Measurements from ENCODE around the gene SEPTIN1. TPM values are rescaled to one million over a fixed set of nuclear protein-coding genes. Genes with fewer than 3 reads are reported as not detected.
A peak's percentile ranks its signal among the peaks of the same experiment; 100 is the strongest.

SEPTIN1 gene
- total RNA-seq = 100 to 1,000 TPM; 223 to 233 TPM

- H3K4me1 Mint-ChIP-seq (ENCODE audit: low read depth) = peaks cover 61% of the 10 kb centered on the region
- H3K9me3 Mint-ChIP-seq = peaks cover 0 to 2% of the 10 kb centered on the region in 2 donors
- H3K4me3 Mint-ChIP-seq = peak within 1 kb of the TSS; percentile 85 to 92
- ATAC-seq (replicated peaks in 1 of 2) (peak; percentile 38 to 46), DNase-seq (peak; percentile 83 to 84)
- H3K27ac Mint-ChIP-seq = peak within 1 kb of the TSS; percentile 93
- peaks cover 7 to 13% of the 10 kb centered on the region in 2 donors for H3K36me3 Mint-ChIP-seq (ENCODE audit: insufficient read depth in 2 of 2)
- no peaks in the 10 kb centered on the region for H3K27me3 Mint-ChIP-seq (ENCODE audit: low read depth)
Observed at GRCh38 chr16:30382111-30382881, at the start of gene SEPTIN1. Gene SEPTIN1, minus strand, starts transcription at chr16:30382561. Its CDS starts 19 bp downstream, at chr16:30382542.

GRCh38 chr16:30430428-30430970, 48.1 kb upstream of the SEPTIN1 start:
- no peaks in the 10 kb centered on the region for H3K9me3 Mint-ChIP-seq
- ATAC-seq (replicated peaks in 1 of 2) (peak; percentile 20 to 25), DNase-seq (no peak)
- H3K4me3 Mint-ChIP-seq = no peak overlapping the region
- H3K27ac Mint-ChIP-seq = no peak overlapping the region
- H3K36me3 Mint-ChIP-seq (ENCODE audit: insufficient read depth in 2 of 2) = peaks cover 10 to 16% of the 10 kb centered on the region in 2 donors
- H3K4me1 Mint-ChIP-seq (ENCODE audit: low read depth) = peaks cover 27% of the 10 kb centered on the region
- no peaks in the 10 kb centered on the region for H3K27me3 Mint-ChIP-seq (ENCODE audit: low read depth)

- DNase-seq = peak; percentile 95 to 98
- peak within 1 kb of the TSS; percentile 10 for H3K27ac Mint-ChIP-seq
- peaks cover 10 to 17% of the 10 kb centered on the region in 2 donors for H3K36me3 Mint-ChIP-seq (ENCODE audit: insufficient read depth in 2 of 2)
- peak; percentile 95 for ATAC-seq (replicated peaks in 1 of 2)
- H3K4me1 Mint-ChIP-seq (ENCODE audit: low read depth) = peaks cover 23% of the 10 kb centered on the region
- H3K9me3 Mint-ChIP-seq = no peaks in the 10 kb centered on the region
- no peak within 1 kb of the TSS for H3K4me3 Mint-ChIP-seq
- no peaks in the 10 kb centered on the region for H3K27me3 Mint-ChIP-seq (ENCODE audit: low read depth)
Observed at GRCh38 chr16:30429678-30430427, 47.5 kb upstream of the SEPTIN1 start, which contains the start of gene DCTPP1. Gene DCTPP1, minus strand, starts transcription at chr16:30430030. Its CDS starts 50 bp downstream, at chr16:30429980.

GRCh38 chr16:30429418-30429677, 47.0 kb upstream of the SEPTIN1 start:
- ATAC-seq (replicated peaks in 1 of 2) = peak in 1 of 2 donors; percentile 8
- Mint-ChIP-seq H3K27ac (no peak overlapping the region), H3K9me3 (no peaks in the 10 kb centered on the region), H3K27me3 (ENCODE audit: low read depth) (no peaks in the 10 kb centered on the region), H3K4me3 (no peak overlapping the region), H3K4me1 (ENCODE audit: low read depth) (peaks cover 18% of the 10 kb centered on the region), H3K36me3 (ENCODE audit: insufficient read depth in 2 of 2) (peaks cover 10 to 19% of the 10 kb centered on the region in 2 donors)
- DNase-seq = no peak

- DNase-seq (no peak), ATAC-seq (replicated peaks in 1 of 2) (no peak)
- Mint-ChIP-seq H3K4me1 (ENCODE audit: low read depth) (peaks cover 10% of the 10 kb centered on the region), H3K27ac (peak overlapping the region; percentile 76), H3K36me3 (ENCODE audit: insufficient read depth in 2 of 2) (peaks cover 10 to 26% of the 10 kb centered on the region in 2 donors), H3K4me3 (no peak overlapping the region), H3K9me3 (no peaks in the 10 kb centered on the region), H3K27me3 (ENCODE audit: low read depth) (no peaks in the 10 kb centered on the region)
Observed at GRCh38 chr16:30428055-30428454, 45.7 kb upstream of the SEPTIN1 start.

GRCh38 chr16:30421010-30421409, 38.6 kb upstream of the SEPTIN1 start:
- H3K4me1 Mint-ChIP-seq (ENCODE audit: low read depth) = peaks cover 29% of the 10 kb centered on the region
- ATAC-seq (replicated peaks in 1 of 2) = no peak
- H3K36me3 Mint-ChIP-seq (ENCODE audit: insufficient read depth in 2 of 2) = peaks cover 7 to 29% of the 10 kb centered on the region in 2 donors

GRCh38 chr16:30418350-30419181, 36.2 kb upstream of the SEPTIN1 start:
- DNase-seq (no peak), ATAC-seq (replicated peaks in 1 of 2) (no peak)
- H3K36me3 Mint-ChIP-seq (ENCODE audit: insufficient read depth in 2 of 2) = peaks cover 4 to 21% of the 10 kb centered on the region in 2 donors
- H3K27ac Mint-ChIP-seq = no peak overlapping the region
- peak overlapping the region; percentile 64 to 66 for H3K4me3 Mint-ChIP-seq
- no peaks in the 10 kb centered on the region for H3K9me3 Mint-ChIP-seq
- H3K27me3 Mint-ChIP-seq (ENCODE audit: low read depth) = no peaks in the 10 kb centered on the region
- peaks cover 32% of the 10 kb centered on the region for H3K4me1 Mint-ChIP-seq (ENCODE audit: low read depth)

More at GRCh38 chr16:30421010-30421409, 38.6 kb upstream of the SEPTIN1 start:
- no peak overlapping the region for H3K4me3 Mint-ChIP-seq
- H3K27me3 Mint-ChIP-seq (ENCODE audit: low read depth) = no peaks in the 10 kb centered on the region
- H3K9me3 Mint-ChIP-seq = no peaks in the 10 kb centered on the region
- no peak overlapping the region for H3K27ac Mint-ChIP-seq
- no peak for DNase-seq

- Mint-ChIP-seq H3K36me3 (ENCODE audit: insufficient read depth in 2 of 2) (peaks cover 4 to 19% of the 10 kb centered on the region in 2 donors), H3K4me3 (peak overlapping the region; percentile 64 to 66), H3K9me3 (no peaks in the 10 kb centered on the region), H3K27ac (no peak overlapping the region), H3K4me1 (ENCODE audit: low read depth) (peaks cover 34% of the 10 kb centered on the region), H3K27me3 (ENCODE audit: low read depth) (no peaks in the 10 kb centered on the region)
- peak; percentile 90 to 91 for DNase-seq
- peak; percentile 90 to 95 for ATAC-seq (replicated peaks in 1 of 2)
Observed at GRCh38 chr16:30417529-30418349, 35.4 kb upstream of the SEPTIN1 start.

GRCh38 chr16:30416624-30417528, 34.5 kb upstream of the SEPTIN1 start:
- Mint-ChIP-seq H3K36me3 (ENCODE audit: insufficient read depth in 2 of 2) (peaks cover 3 to 17% of the 10 kb centered on the region in 2 donors), H3K27me3 (ENCODE audit: low read depth) (no peaks in the 10 kb centered on the region), H3K4me3 (peak overlapping the region; percentile 27 to 68), H3K9me3 (no peaks in the 10 kb centered on the region), H3K27ac (peak overlapping the region; percentile 3), H3K4me1 (ENCODE audit: low read depth) (peaks cover 40% of the 10 kb centered on the region)
- no peak for ATAC-seq (replicated peaks in 1 of 2)
- no peak for DNase-seq

GRCh38 chr16:30416047-30416603, 33.8 kb upstream of the SEPTIN1 start:
- H3K27me3 Mint-ChIP-seq (ENCODE audit: low read depth) = no peaks in the 10 kb centered on the region
- H3K4me1 Mint-ChIP-seq (ENCODE audit: low read depth) = peaks cover 41% of the 10 kb centered on the region
- H3K4me3 Mint-ChIP-seq = peak overlapping the region; percentile 5 to 10
- ATAC-seq (replicated peaks in 1 of 2) (no peak), DNase-seq (no peak)
- peaks cover 3 to 16% of the 10 kb centered on the region in 2 donors for H3K36me3 Mint-ChIP-seq (ENCODE audit: insufficient read depth in 2 of 2)
- H3K9me3 Mint-ChIP-seq = no peaks in the 10 kb centered on the region
- no peak overlapping the region for H3K27ac Mint-ChIP-seq

- Mint-ChIP-seq H3K36me3 (ENCODE audit: insufficient read depth in 2 of 2) (peaks cover 4 to 14% of the 10 kb centered on the region in 2 donors), H3K4me3 (no peak overlapping the region)
Observed at GRCh38 chr16:30414159-30414558, 31.8 kb upstream of the SEPTIN1 start.

More at GRCh38 chr16:30414159-30414558, 31.8 kb upstream of the SEPTIN1 start:
- Mint-ChIP-seq H3K27me3 (ENCODE audit: low read depth) (no peaks in the 10 kb centered on the region), H3K27ac (no peak overlapping the region), H3K4me1 (ENCODE audit: low read depth) (peaks cover 55% of the 10 kb centered on the region), H3K9me3 (no peaks in the 10 kb centered on the region)
- DNase-seq (no peak), ATAC-seq (replicated peaks in 1 of 2) (no peak)

Measured in activated T-cell treated with anti-CD3 and anti-CD28 coated beads, Interleukin-2, amount 50 U/mL, for 72 hours (primary cell).